Measurements from ENCODE around the gene GAB1.
"Not testable (repeated sequence)": the region's sequence is repeated elsewhere in the genome, so short reads cannot be mapped to it uniquely, and the experiment has no call there.

The GAB1 gene

GRCh38 chr4:143345356-143345755 is 8.7 kb downstream of the GAB1 start:
- no peak for DNase-seq (ENCODE audit: low spot score)
- no peak for TF ChIP-seq CTCF (IDR thresholded peaks at IDR 0.05; ENCODE audit: extremely low read depth, missing control alignments)

- TF ChIP-seq CTCF (IDR thresholded peaks at IDR 0.05; ENCODE audit: extremely low read depth, missing control alignments), result no peak
- DNase-seq (ENCODE audit: low spot score), result no peak
Measured at GRCh38 chr4:143346206-143346605, 9.5 kb downstream of the GAB1 start.

- TF ChIP-seq CTCF (IDR thresholded peaks at IDR 0.05; ENCODE audit: extremely low read depth, missing control alignments), result no peak
- no peak for DNase-seq (ENCODE audit: low spot score)
Measured at GRCh38 chr4:143347484-143348111, 10.9 kb downstream of the GAB1 start.

- DNase-seq (ENCODE audit: low spot score), result no peak
- no peak for TF ChIP-seq CTCF (IDR thresholded peaks at IDR 0.05; ENCODE audit: extremely low read depth, missing control alignments)
Measured at GRCh38 chr4:143348233-143349077, 11.8 kb downstream of the GAB1 start.

- DNase-seq (ENCODE audit: low spot score), result not testable (repeated sequence)
Measured at GRCh38 chr4:143349858-143350527, 13.3 kb downstream of the GAB1 start.

GRCh38 chr4:143351149-143351691 is 14.5 kb downstream of the GAB1 start:
- no peak for TF ChIP-seq CTCF (IDR thresholded peaks at IDR 0.05; ENCODE audit: extremely low read depth, missing control alignments)
- DNase-seq (ENCODE audit: low spot score), result no peak

- no peak for DNase-seq (ENCODE audit: low spot score)
- TF ChIP-seq CTCF (IDR thresholded peaks at IDR 0.05; ENCODE audit: extremely low read depth, missing control alignments), result no peak
Measured at GRCh38 chr4:143351774-143352451, 15.2 kb downstream of the GAB1 start.
